Loucy (cell line): Measurements from ENCODE around the gene TMEM273.

Experiments used
- CTCF ChIP-seq: fragments of 200-600 bp; sonication (generic); conservative IDR thresholded peaks from 2 replicates; pipeline ENCODE4 v1.5.1; 2014; ENCODE audit warnings: mild to moderate bottlenecking, antibody characterized with exemption, low read length
- EZH2phosphoT487 ChIP-seq: fragments of 200-600 bp; IDR thresholded peaks from 2 replicates; pipeline ENCODE4 v1.6.1; 2018; ENCODE audit warnings: antibody characterized with exemption, mild to moderate bottlenecking, moderate library complexity, borderline replicate concordance

- TF ChIP-seq CTCF (no peak), EZH2phosphoT487 (no peak)
These were observed 14.3 kb downstream of the TMEM273 start for GRCh38 chr10:49173853-49174252.
